H1 (cell line): ENCODE measurements around the gene SLC13A2. TPM values are rescaled to one million over a fixed set of nuclear protein-coding genes. Genes with fewer than 3 reads are reported as not detected.

Experiments
- CTCF ChIA-PET: fragments of 300-600 bp; sonication (Branson Sonifier 250); formaldehyde crosslinking; loops from one replicate; lab custom pipeline; 2021; ENCODE audit not compliant: partially characterized antibody; lab: Charles Lee
- POLR2A ChIA-PET: fragments of 300-600 bp; sonication (Branson Sonifier 250); formaldehyde crosslinking; loops from one replicate; lab custom pipeline; 2021; ENCODE audit warnings: inconsistent platforms; ENCODE audit not compliant: partially characterized antibody; lab: Charles Lee
- DNase-seq, 2 experiments: peaks; one replicate each; pipeline versions ENCODE4 v3.0.0 to v3.0.0-alpha.2; 2010 to 2022; ENCODE audit warnings: low spot score in 2 of 2, low read depth in 1 of 2, mixed read lengths in 1 of 2
- FAIRE-seq: peaks from 2 replicates; lab custom pipeline; 2011; peaks lifted over from hg19 to GRCh38; lab: Jason Lieb, UNC
- H2AFZ ChIP-seq: 2 replicates; pipeline ENCODE4 v1.8.1; 2012; ENCODE audit warnings: low read length, inconsistent platforms
- H2AK5ac ChIP-seq: 2 replicates; pipeline ENCODE4 v1.6.1; 2013; ENCODE audit warnings: low read depth, low read length
- H2BK120ac ChIP-seq: replicated peaks from 2 replicates; pipeline ENCODE3; 2013; ENCODE audit warnings: low read depth, low read length, inconsistent platforms
- H2BK12ac ChIP-seq: 2 replicates; pipeline ENCODE4 v1.6.1; 2013; ENCODE audit warnings: low read depth, low read length
- H2BK15ac ChIP-seq: 2 replicates; pipeline ENCODE4 v1.6.1; 2013; ENCODE audit warnings: low read length
- H2BK20ac ChIP-seq: 2 replicates; pipeline ENCODE4 v1.6.1; 2013; ENCODE audit warnings: low read length
- H2BK5ac ChIP-seq: 2 replicates; pipeline ENCODE4 v1.6.1; 2013; ENCODE audit warnings: low read depth, low read length
- H3K14ac ChIP-seq: 2 replicates; pipeline ENCODE4 v1.6.1; 2013; ENCODE audit warnings: inconsistent platforms; ENCODE audit not compliant: insufficient read length
- H3K18ac ChIP-seq: 2 replicates; pipeline ENCODE4 v1.6.1; 2013; ENCODE audit warnings: low read length; ENCODE audit errors: extremely low read depth
- H3K23ac ChIP-seq: 2 replicates; pipeline ENCODE4 v1.6.1; 2013; ENCODE audit warnings: inconsistent platforms; ENCODE audit not compliant: insufficient read length
- H3K23me2 ChIP-seq: 2 replicates; pipeline ENCODE4 v1.6.1; 2013; ENCODE audit warnings: low read depth, low read length
- H3K27ac ChIP-seq: 2 replicates; pipeline ENCODE4 v1.6.1; 2011; ENCODE audit warnings: low read depth, low read length, inconsistent platforms
- H3K27me3 ChIP-seq, 4 experiments: replicated peaks in 1 of 4; 1 replicate in 1 of 4; 2 replicates in 3 of 4; pipeline versions ENCODE4 v1.6.1 to v1.8.1; 2011 to 2013; ENCODE audit warnings: low read length in 3 of 4, mild to moderate bottlenecking in 3 of 4, inconsistent platforms in 2 of 4, mixed read lengths in 2 of 4, moderate library complexity in 1 of 4; ENCODE audit not compliant: control insufficient read depth in 3 of 4, insufficient read depth in 3 of 4; ENCODE audit errors: extremely low read depth in 1 of 4
- H3K36me3 ChIP-seq, 4 experiments: 2 replicates each; pipeline versions ENCODE4 v1.6.1 to v1.8.1; 2011 to 2013; ENCODE audit warnings: mild to moderate bottlenecking in 4 of 4, low read length in 3 of 4, moderate library complexity in 2 of 4, control low read depth in 1 of 4, inconsistent platforms in 1 of 4; ENCODE audit not compliant: insufficient read depth in 4 of 4, control insufficient read depth in 2 of 4
- H3K4ac ChIP-seq: replicated peaks from 2 replicates; pipeline ENCODE3; 2013; ENCODE audit warnings: low read length, low read depth, mixed read lengths, inconsistent platforms; ENCODE audit not compliant: insufficient read length
- H3K4me1 ChIP-seq, 4 experiments: replicated peaks in 1 of 4; 1 replicate in 1 of 4; 2 replicates in 3 of 4; pipeline versions ENCODE4 v1.6.1 to v1.8.1; 2011 to 2013; ENCODE audit warnings: low read length in 3 of 4, inconsistent platforms in 2 of 4, mixed read lengths in 1 of 4; ENCODE audit not compliant: insufficient read depth in 4 of 4, control insufficient read depth in 3 of 4
- H3K4me2 ChIP-seq, 2 experiments: 2 replicates each; pipeline versions ENCODE4 v1.6.1 to v1.8.1; 2011 to 2013; ENCODE audit warnings: low read depth in 2 of 2, low read length in 2 of 2, control low read depth in 1 of 2, inconsistent platforms in 1 of 2, mild to moderate bottlenecking in 1 of 2; ENCODE audit not compliant: insufficient read depth in 1 of 2
- H3K4me3 ChIP-seq, 4 experiments: fragments of 200-600, 300-600 bp in 1 of 4; sonication (generic), shearing (Covaris generic), sonication (Bioruptor Twin) in 1 of 4; 2 replicates each; pipeline versions ENCODE4 v1.5.1 to v1.8.1; 2011 to 2016; ENCODE audit warnings: low read length in 4 of 4, low read depth in 3 of 4, control low read depth in 2 of 4, inconsistent platforms in 2 of 4, mild to moderate bottlenecking in 2 of 4, mixed read lengths in 1 of 4, moderate library complexity in 1 of 4; ENCODE audit not compliant: insufficient read depth in 2 of 4; ENCODE audit errors: extremely low read depth in 1 of 4
- H3K56ac ChIP-seq: replicated peaks from 2 replicates; pipeline ENCODE3; 2013; ENCODE audit warnings: low read depth, mild to moderate bottlenecking, mixed read lengths, low read length, inconsistent platforms; ENCODE audit not compliant: insufficient read length
- H3K79me1 ChIP-seq: 2 replicates; pipeline ENCODE4 v1.6.1; 2013; ENCODE audit warnings: low read depth, low read length, control low read depth
- H3K79me2 ChIP-seq, 2 experiments: 2 replicates each; pipeline versions ENCODE4 v1.6.1 to v1.8.1; 2012 to 2013; ENCODE audit warnings: low read length in 2 of 2, mild to moderate bottlenecking in 2 of 2, inconsistent platforms in 1 of 2; ENCODE audit not compliant: insufficient read depth in 2 of 2, control insufficient read depth in 1 of 2
- H3K9ac ChIP-seq, 4 experiments: replicated peaks in 1 of 4; 1 replicate in 1 of 4; 2 replicates in 3 of 4; pipeline versions ENCODE4 v1.6.1 to v1.8.1; 2011 to 2013; ENCODE audit warnings: low read depth in 3 of 4, low read length in 3 of 4, control low read depth in 2 of 4, mild to moderate bottlenecking in 2 of 4, moderate library complexity in 2 of 4, inconsistent platforms in 1 of 4; ENCODE audit errors: extremely low read depth in 1 of 4
- H3K9me3 ChIP-seq, 2 experiments: 2 replicates each; pipeline versions ENCODE4 v1.6.1 to v1.8.1; 2012 to 2013; ENCODE audit warnings: mild to moderate bottlenecking in 2 of 2, moderate library complexity in 2 of 2, control low read depth in 1 of 2, inconsistent platforms in 1 of 2, low read depth in 1 of 2, low read length in 1 of 2, mixed read lengths in 1 of 2; ENCODE audit not compliant: insufficient read depth in 2 of 2
- H4K20me1 ChIP-seq, 2 experiments: replicated peaks in 1 of 2; 2 replicates each; pipeline versions ENCODE3 to v1.8.1; 2011 to 2013; ENCODE audit warnings: inconsistent platforms in 2 of 2, low read length in 2 of 2, mild to moderate bottlenecking in 1 of 2; ENCODE audit not compliant: insufficient read depth in 2 of 2, control insufficient read depth in 1 of 2
- H4K5ac ChIP-seq: 2 replicates; pipeline ENCODE4 v1.6.1; 2013; ENCODE audit warnings: low read length, low read depth, mixed read lengths, inconsistent platforms; ENCODE audit not compliant: insufficient read length
- H4K8ac ChIP-seq: 2 replicates; pipeline ENCODE4 v1.8.0; 2013; ENCODE audit warnings: mild to moderate bottlenecking, moderate library complexity, low read length, inconsistent platforms; ENCODE audit not compliant: insufficient read depth; ENCODE audit errors: extremely low read depth
- H4K91ac ChIP-seq: replicated peaks from 2 replicates; pipeline ENCODE3; 2013; ENCODE audit warnings: low read length, mixed read lengths, inconsistent platforms; ENCODE audit not compliant: insufficient read length
- ASH2L ChIP-seq: fragments of 200-600, 300-600 bp; sonication (generic); IDR thresholded peaks from one replicate; pipeline ENCODE4 v1.7.1; 2017; ENCODE audit warnings: low read length
- CEBPB ChIP-seq: IDR thresholded peaks from 2 replicates; pipeline ENCODE4 v1.6.1; 2012; ENCODE audit warnings: low read depth, low read length
- EGR1 ChIP-seq: IDR thresholded peaks from 2 replicates; pipeline ENCODE4 v1.6.1; 2011; ENCODE audit warnings: low read depth, low read length, borderline replicate concordance
- EP300 ChIP-seq, 2 experiments: IDR thresholded peaks; 1 replicate in 1 of 2; 2 replicates in 1 of 2; pipeline ENCODE4 v1.6.1; 2011 to 2012; ENCODE audit warnings: low read depth in 2 of 2, low read length in 2 of 2, mild to moderate bottlenecking in 2 of 2, borderline replicate concordance in 1 of 2, inconsistent platforms in 1 of 2, moderate library complexity in 1 of 2
- JUN ChIP-seq: IDR thresholded peaks from 2 replicates; pipeline ENCODE4 v1.6.1; 2011; ENCODE audit warnings: low read depth, mild to moderate bottlenecking, improper control_type of control experiment, low read length
- KDM1A ChIP-seq: fragments of 200-600, 300-600 bp; sonication (generic); IDR thresholded peaks from 2 replicates; pipeline ENCODE4 v1.7.1; 2016; ENCODE audit warnings: mild to moderate bottlenecking, low read length, borderline replicate concordance
- KDM5A ChIP-seq: fragments of 200-600 bp; IDR thresholded peaks from 2 replicates; pipeline ENCODE4 v1.7.1; 2012; ENCODE audit warnings: mild to moderate bottlenecking, low read length, inconsistent platforms, mixed read lengths
- MAFK ChIP-seq: IDR thresholded peaks from 2 replicates; pipeline ENCODE4 v1.6.1; 2012; ENCODE audit warnings: low read depth, mild to moderate bottlenecking, improper control_type of control experiment, low read length
- SAP30 ChIP-seq: fragments of 300-600 bp; sonication (generic); IDR thresholded peaks from 2 replicates; pipeline ENCODE4 v1.7.1; 2012; ENCODE audit warnings: low read length, moderate library complexity, mild to moderate bottlenecking, inconsistent platforms; ENCODE audit not compliant: insufficient read depth, insufficient replicate concordance
- SIRT6 ChIP-seq: IDR thresholded peaks from one replicate; pipeline ENCODE4 v1.7.1; 2012; ENCODE audit warnings: low read length, inconsistent platforms
- SP2 ChIP-seq: IDR thresholded peaks from 2 replicates; pipeline ENCODE4 v1.6.1; 2012; ENCODE audit warnings: mild to moderate bottlenecking, low read length, inconsistent platforms
- WGBS, 2 experiments: shearing (Covaris generic) in 1 of 2; methylation state at CpG; one replicate each; pipeline versions ENCODE4 v1.1.6 to v1.1.7; 2013 to 2015; ENCODE audit warnings: low lambda C conversion rate in 2 of 2, mixed read lengths in 2 of 2, inconsistent platforms in 1 of 2, low coverage in 1 of 2, missing lambda C conversion rate in 1 of 2; ENCODE audit not compliant: insufficient replicate concordance in 2 of 2, insufficient coverage in 1 of 2, insufficient read length in 1 of 2; ENCODE audit errors: extremely low coverage in 1 of 2, missing lambda C conversion rate in 1 of 2; 5-methylcytosine and 5-hydroxymethylcytosine counted together
- polyA plus RNA-seq, 7 experiments: library from polyadenylated mRNA; depleted of rRNA in 3 of 7; stranded (reverse) in 5 of 7; unstranded in 2 of 7; fragments of >200 nt in 5 of 7; fragments of 200-250 nt in 2 of 7; gene quantifications; 1 replicate in 5 of 7; 2 replicates in 1 of 7; 4 replicates in 1 of 7; pipeline versions ENCODE4 v1.2.1 to v1.2.3, GENCODE V29; 2011 to 2013; ENCODE audit warnings: missing spikeins in 2 of 7, mixed read lengths in 2 of 7
- total RNA-seq: library from RNA; stranded (reverse); fragmentation: NEBNext Ultra II Directional; extraction: Animal tissue kit (Norgen Biotek cat#: 25700); gene quantifications from 2 replicates; pipeline ENCODE4 v1.2.1, GENCODE V29; 2021
- TF ChIP-seq, protein P1 (sequence below): IDR thresholded peaks from 2 replicates; pipeline ENCODE4 v1.6.1; 2012; ENCODE audit warnings: low read length, inconsistent platforms

Gene SLC13A2
- total and polyA plus RNA-seq, 2 of the 8 experiments (the other 6 are each of a cell fraction or from before 2014, with no cell fraction given), result not detected

DNA sequence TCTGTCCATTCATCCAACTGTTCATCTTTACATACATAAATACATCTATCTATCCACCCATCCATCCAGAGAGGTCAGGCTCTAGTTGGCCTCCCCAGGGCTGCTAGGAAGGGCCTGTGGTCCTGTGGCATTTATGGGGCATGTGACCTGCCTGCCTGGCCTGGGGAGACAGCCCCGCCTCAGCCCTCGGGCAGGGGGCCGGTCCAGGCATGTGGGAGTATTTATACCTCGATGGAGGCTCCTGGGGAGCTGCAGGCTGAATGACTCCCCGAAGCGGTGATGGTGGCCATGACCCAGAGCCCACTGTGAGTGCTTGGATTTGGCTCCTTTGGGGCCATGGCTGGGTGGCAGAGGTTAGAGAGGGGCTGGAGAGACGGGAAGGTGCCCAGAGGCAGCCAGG lies 40.0 kb downstream of the SLC13A2 start:
- Histone ChIP-seq H3K23ac (no peak overlapping the region), H3K23me2 (peaks cover 2% of the 10 kb centered on the region; the same call in 1 of the 2 replicates), H3K18ac (no peak overlapping the region), H3K4ac (no peak overlapping the region), H3K36me3 (no peaks in the 10 kb centered on the region), H2AK5ac (no peak overlapping the region), H2AFZ (no peak overlapping the region), H2BK5ac (no peak overlapping the region), H4K8ac (no peak overlapping the region), H2BK15ac (no peak overlapping the region), H3K9me3 (no peaks in the 10 kb centered on the region), H3K14ac (no peak overlapping the region), H4K20me1 (no peaks in the 10 kb centered on the region), H4K91ac (no peak overlapping the region), H3K4me2 (no peak overlapping the region), H4K5ac (no peak overlapping the region), H3K27me3 (peaks cover 0 to 8% (median 0%) of the 10 kb centered on the region in 4 experiments; a peak in 1 of 7 replicates), H2BK12ac (no peak overlapping the region), H3K4me1 (peaks cover 0 to 2% (median under 1%) of the 10 kb centered on the region in 4 experiments; a peak in 2 of 7 replicates), H2BK20ac (no peak overlapping the region), H3K56ac (no peak overlapping the region), H3K9ac (no peak overlapping the region), H2BK120ac (no peak overlapping the region), H3K27ac (no peak overlapping the region), H3K79me1 (no peaks in the 10 kb centered on the region), H3K79me2 (no peaks in the 10 kb centered on the region), H3K4me3 (no peak overlapping the region)
- 81% methylated on average over 7 of the region's 7 CpGs; no CpG with 5 or more reads in 1 of the 2 experiments for WGBS, 2 experiments
- no peak for DNase-seq
- FAIRE-seq, result no peak
- TF ChIP-seq, protein P1, sequence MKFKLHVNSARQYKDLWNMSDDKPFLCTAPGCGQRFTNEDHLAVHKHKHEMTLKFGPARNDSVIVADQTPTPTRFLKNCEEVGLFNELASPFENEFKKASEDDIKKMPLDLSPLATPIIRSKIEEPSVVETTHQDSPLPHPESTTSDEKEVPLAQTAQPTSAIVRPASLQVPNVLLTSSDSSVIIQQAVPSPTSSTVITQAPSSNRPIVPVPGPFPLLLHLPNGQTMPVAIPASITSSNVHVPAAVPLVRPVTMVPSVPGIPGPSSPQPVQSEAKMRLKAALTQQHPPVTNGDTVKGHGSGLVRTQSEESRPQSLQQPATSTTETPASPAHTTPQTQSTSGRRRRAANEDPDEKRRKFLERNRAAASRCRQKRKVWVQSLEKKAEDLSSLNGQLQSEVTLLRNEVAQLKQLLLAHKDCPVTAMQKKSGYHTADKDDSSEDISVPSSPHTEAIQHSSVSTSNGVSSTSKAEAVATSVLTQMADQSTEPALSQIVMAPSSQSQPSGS, result no peak
- TF ChIP-seq ASH2L, result no peak
- TF ChIP-seq EP300 (IDR thresholded peaks at IDR 0.05; ENCODE audit: borderline replicate concordance in 1 of 2, low read depth in 2 of 2, low read length in 2 of 2), result no peak
- no peak for TF ChIP-seq KDM5A
- no peak for TF ChIP-seq CEBPB
- TF ChIP-seq SP2, result no peak
- no peak for TF ChIP-seq EGR1
- no peak for TF ChIP-seq JUN
- no peak for TF ChIP-seq KDM1A
- TF ChIP-seq SIRT6, result no peak
- TF ChIP-seq MAFK, result no peak
- TF ChIP-seq SAP30, result no peak
- ChIA-PET CTCF (interaction anchor here (0.6 to 21.4 kb wide), 4 partner anchors 10 to 30 kb away, joined by 3 to 547 read pairs (median 5); no protein-coding TSS in a partner anchor), POLR2A (interaction anchor here (0.7 to 1.7 kb wide), 2 partner anchors 14 to 15 kb away, joined by 3 to 4 read pairs; no protein-coding TSS in a partner anchor)
